ENCODE data around the gene DNM3.

GRCh38 chr1:172335377-172335776 is 494.1 kb downstream of the DNM3 start:
- no peak for TF ChIP-seq CTCF (conservative IDR thresholded peaks at IDR 0.05 in 1 of 2, IDR thresholded peaks at IDR 0.05 in 1 of 2; ENCODE audit: extremely low read depth in 1 of 2, insufficient read depth in 1 of 2, low read depth in 1 of 2, low read length in 2 of 2)
- no peak for TF ChIP-seq EZH2 (IDR thresholded peaks at IDR 0.05; ENCODE audit: borderline replicate concordance, low read length)
